ENCODE results near the gene GNL1. TPM values are rescaled to one million over a fixed set of nuclear protein-coding genes. Genes with fewer than 3 reads are reported as not detected.

Gene GNL1
- total RNA-seq, 1 experiment from 2014 or later = 78.4 TPM

DNA sequence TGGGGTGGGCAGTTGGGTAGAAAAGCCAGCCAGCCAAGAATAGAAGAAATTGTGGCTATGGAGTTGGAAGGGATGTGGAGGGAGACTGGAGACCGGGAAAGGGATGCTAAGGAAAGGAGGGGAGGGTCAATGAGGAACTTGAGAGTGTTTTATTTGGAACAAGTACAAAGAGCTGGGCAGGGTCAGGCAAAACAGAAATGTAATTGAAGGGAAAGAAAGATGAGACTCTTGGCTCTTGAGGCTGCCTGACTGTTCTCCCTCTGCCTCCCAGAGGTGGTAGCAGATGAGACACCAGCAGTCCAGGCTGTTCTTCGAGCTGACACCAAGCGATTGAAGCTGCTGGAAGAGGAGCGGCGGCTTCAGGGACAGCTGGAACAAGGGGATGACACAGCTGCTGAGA, 27.6 kb upstream of the GNL1 start:
- Histone ChIP-seq H3K36me3 (replicated peaks; ENCODE audit: control insufficient read depth, insufficient read depth, low read length) (peaks cover 70% of the 10 kb centered on the region), H3K4me3 (ENCODE audit: insufficient read depth, low read depth, low read length) (no peak overlapping the region), H3K27me3 (ENCODE audit: control insufficient read depth, insufficient read depth, low read length) (no peaks in the 10 kb centered on the region)
- DNase-seq = no peak

GRCh38 chr6:30578051-30578450, 21.8 kb upstream of the GNL1 start:
- peaks cover 46% of the 10 kb centered on the region for H3K36me3 ChIP-seq (replicated peaks; ENCODE audit: control insufficient read depth, insufficient read depth, low read length)

DNA sequence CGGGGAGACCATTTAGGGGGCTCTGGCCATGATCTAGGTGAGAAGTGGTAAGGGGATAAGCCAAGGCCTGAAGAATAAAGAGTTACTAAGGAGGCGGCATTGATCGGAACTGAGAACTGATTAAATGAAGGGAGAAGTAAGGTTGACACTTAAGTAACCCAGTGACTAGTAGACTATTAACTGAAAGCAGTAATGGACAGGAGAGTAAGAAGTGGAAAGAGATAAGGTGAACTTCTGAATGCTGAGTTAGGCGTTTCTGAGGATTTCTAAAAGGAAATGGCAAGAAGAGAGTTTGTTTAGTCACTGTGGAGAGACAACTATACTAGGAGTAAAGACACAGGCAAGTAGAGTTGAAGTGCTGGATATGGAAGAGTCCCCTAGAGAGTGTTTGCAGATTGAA, 16.8 kb upstream of the GNL1 start:
- no peak for DNase-seq

More at GRCh38 chr6:30578051-30578450, 21.8 kb upstream of the GNL1 start:
- no peak for DNase-seq
- Histone ChIP-seq H3K4me3 (ENCODE audit: insufficient read depth, low read depth, low read length) (no peak overlapping the region), H3K27me3 (ENCODE audit: control insufficient read depth, insufficient read depth, low read length) (no peaks in the 10 kb centered on the region)

DNA sequence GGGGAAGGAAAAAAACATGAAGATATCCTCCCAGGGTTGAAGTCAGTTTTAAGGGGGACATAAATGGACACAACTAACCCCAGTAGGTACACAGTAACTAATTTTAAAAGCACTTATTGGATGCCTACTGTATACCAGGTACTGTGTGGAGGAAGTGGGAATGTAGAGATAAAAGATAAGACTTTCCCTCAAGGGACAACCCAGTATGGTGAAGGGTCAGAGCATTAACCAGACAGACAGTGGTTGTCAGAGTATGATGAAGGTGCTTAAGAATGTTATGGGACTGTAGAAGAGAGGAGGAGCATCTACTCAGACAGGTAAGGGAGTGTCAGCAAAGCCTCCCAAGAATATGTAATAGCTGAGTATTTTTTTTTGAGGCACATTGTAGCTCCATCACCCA, 15.9 kb upstream of the GNL1 start:
- Histone ChIP-seq H3K27me3 (ENCODE audit: control insufficient read depth, insufficient read depth, low read length) (no peaks in the 10 kb centered on the region; the same call in 1 of the 2 replicates), H3K4me3 (ENCODE audit: insufficient read depth, low read depth, low read length) (peak overlapping the region; percentile 80), H3K36me3 (replicated peaks; ENCODE audit: control insufficient read depth, insufficient read depth, low read length) (peaks cover 7% of the 10 kb centered on the region)
- DNase-seq = no peak

More for the DNA sequence above, 16.8 kb upstream of the GNL1 start:
- H3K36me3 ChIP-seq (replicated peaks; ENCODE audit: control insufficient read depth, insufficient read depth, low read length) = peaks cover 17% of the 10 kb centered on the region
- H3K27me3 ChIP-seq (ENCODE audit: control insufficient read depth, insufficient read depth, low read length) = no peaks in the 10 kb centered on the region; the same call in 1 of the 2 replicates
- no peak overlapping the region for H3K4me3 ChIP-seq (ENCODE audit: insufficient read depth, low read depth, low read length)

DNA sequence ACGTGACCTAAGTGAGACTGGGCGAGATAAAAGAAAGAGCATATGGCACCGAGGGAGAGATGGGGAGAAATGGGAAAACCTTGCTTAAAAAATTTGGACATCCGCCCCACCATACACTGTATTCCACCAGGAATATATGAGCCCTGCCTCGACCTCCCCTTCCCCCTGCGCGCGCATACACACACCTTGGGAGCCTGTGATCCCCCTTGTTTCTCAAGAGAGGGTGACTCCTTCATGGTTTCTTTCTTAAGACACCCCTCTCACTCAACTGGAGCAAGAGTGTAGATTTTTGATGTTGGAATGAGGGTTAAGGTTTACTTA, 15.4 kb upstream of the GNL1 start:
- DNase-seq = no peak
- H3K4me3 ChIP-seq (ENCODE audit: insufficient read depth, low read depth, low read length) = peak overlapping the region; percentile 80

DNA sequence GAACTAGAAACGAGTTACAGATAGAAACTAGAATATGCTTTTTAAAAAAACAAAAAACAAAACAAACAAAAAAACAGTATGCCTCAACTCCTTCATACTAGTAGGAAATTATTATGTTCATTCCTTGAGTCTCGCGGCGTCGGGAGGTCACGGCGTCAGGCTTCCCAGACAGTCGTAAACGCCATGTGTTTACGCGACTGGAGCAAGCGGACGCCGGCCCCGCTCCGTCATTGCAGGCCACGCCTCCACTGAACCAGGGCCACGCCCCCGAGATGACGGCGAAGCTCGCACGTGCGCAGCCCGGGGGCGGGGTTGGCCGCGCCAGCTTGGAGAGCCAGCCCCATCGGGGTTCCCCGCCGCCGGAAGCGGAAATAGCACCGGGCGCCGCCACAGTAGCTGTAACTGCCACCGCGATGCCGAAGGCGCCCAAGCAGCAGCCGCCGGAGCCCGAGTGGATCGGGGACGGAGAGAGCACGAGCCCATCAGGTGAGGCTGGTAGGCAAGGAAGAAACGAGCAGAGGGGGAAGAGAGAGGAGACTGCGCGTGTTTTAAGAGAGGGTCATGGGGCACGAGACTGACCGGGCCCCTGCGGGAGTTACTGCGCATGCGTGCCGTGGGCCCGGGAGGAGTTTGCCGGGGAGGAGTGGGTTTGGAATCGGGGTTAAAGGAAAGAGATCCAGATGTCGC, 14.9 kb upstream of the GNL1 start, which contains the start of gene ABCF1:
Gene ABCF1, plus strand, starts transcription at position 368 of the 687 bp plus-strand sequence. Its CDS starts 46 bp downstream, at position 414.
- peak within 1 kb of the TSS; percentile 80 for H3K4me3 ChIP-seq (ENCODE audit: insufficient read depth, low read depth, low read length)
- no peaks in the 10 kb centered on the region; the same call in 1 of the 2 replicates for H3K27me3 ChIP-seq (ENCODE audit: control insufficient read depth, insufficient read depth, low read length)
- peak; percentile 99 for DNase-seq
- 0 out of 2 replicates have a peak, but pooled peaks cover 1% of the 10 kb centered on the region for H3K36me3 ChIP-seq (replicated peaks; ENCODE audit: control insufficient read depth, insufficient read depth, low read length)

More for the DNA sequence above, 15.4 kb upstream of the GNL1 start:
- Histone ChIP-seq H3K36me3 (replicated peaks; ENCODE audit: control insufficient read depth, insufficient read depth, low read length) (peaks cover 4% of the 10 kb centered on the region), H3K27me3 (ENCODE audit: control insufficient read depth, insufficient read depth, low read length) (no peaks in the 10 kb centered on the region; the same call in 1 of the 2 replicates)

DNA sequence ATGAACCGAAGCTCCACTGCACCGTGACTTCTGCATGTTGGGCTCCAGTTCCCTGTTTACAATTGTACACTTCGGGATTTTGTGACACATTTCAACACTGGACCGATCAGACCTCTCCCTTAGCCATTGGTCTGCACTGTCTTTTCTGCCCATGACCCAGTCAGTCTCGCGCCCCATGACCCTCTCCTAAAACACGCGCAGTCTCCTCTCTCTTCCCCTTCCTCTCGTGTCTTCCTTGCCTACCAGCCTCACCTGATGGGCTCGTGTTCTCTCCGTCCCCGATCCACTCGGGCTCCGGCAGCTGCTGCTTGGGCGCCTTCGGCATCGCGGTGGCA, 14.4 kb upstream of the GNL1 start:
- Histone ChIP-seq H3K36me3 (replicated peaks; ENCODE audit: control insufficient read depth, insufficient read depth, low read length) (0 out of 2 replicates have a peak, but pooled peaks cover 1% of the 10 kb centered on the region), H3K27me3 (ENCODE audit: control insufficient read depth, insufficient read depth, low read length) (no peaks in the 10 kb centered on the region; the same call in 1 of the 2 replicates), H3K4me3 (ENCODE audit: insufficient read depth, low read depth, low read length) (peak overlapping the region; percentile 57)
- peak; percentile 43 for DNase-seq

DNA sequence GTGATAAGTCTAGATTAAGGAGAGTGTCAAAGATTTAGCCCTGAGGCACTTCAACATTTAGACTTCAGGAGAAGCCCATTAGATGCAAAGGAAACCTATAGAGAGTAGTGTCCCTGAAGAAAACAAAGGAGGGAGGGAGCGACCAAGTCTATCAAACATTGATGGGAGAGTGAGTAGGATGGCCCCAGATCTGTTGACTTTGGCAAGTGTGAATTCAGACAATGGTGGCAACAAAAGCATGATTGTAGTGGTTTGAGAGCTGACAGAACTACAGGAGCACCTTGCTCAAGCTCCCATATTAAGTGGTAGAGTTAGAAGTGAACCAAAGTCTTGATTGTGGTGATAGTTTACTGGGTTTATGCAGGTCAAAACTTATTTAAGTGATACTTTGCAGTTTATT, 14.0 kb upstream of the GNL1 start:
- peak overlapping the region; percentile 57; the same call in 1 of the 2 replicates for H3K4me3 ChIP-seq (ENCODE audit: insufficient read depth, low read depth, low read length)
- no peak for DNase-seq
- H3K27me3 ChIP-seq (ENCODE audit: control insufficient read depth, insufficient read depth, low read length) = no peaks in the 10 kb centered on the region; the same call in 1 of the 2 replicates
- H3K36me3 ChIP-seq (replicated peaks; ENCODE audit: control insufficient read depth, insufficient read depth, low read length) = no peaks in the 10 kb centered on the region

- Histone ChIP-seq H3K36me3 (replicated peaks; ENCODE audit: control insufficient read depth, insufficient read depth, low read length) (no peaks in the 10 kb centered on the region; the same call in 1 of the 2 replicates), H3K27me3 (ENCODE audit: control insufficient read depth, insufficient read depth, low read length) (no peaks in the 10 kb centered on the region; the same call in 1 of the 2 replicates), H3K4me3 (ENCODE audit: insufficient read depth, low read depth, low read length) (no peak overlapping the region)
- DNase-seq = no peak
These were observed 12.0 kb upstream of the GNL1 start for GRCh38 chr6:30568245-30568644.

- DNase-seq = no peak
- Histone ChIP-seq H3K27me3 (ENCODE audit: control insufficient read depth, insufficient read depth, low read length) (no peaks in the 10 kb centered on the region; the same call in 1 of the 2 replicates), H3K36me3 (replicated peaks; ENCODE audit: control insufficient read depth, insufficient read depth, low read length) (peaks cover 9% of the 10 kb centered on the region), H3K4me3 (ENCODE audit: insufficient read depth, low read depth, low read length) (no peak overlapping the region)
These were observed 9.5 kb upstream of the GNL1 start for GRCh38 chr6:30565772-30566171.

GRCh38 chr6:30564114-30564513, 7.8 kb upstream of the GNL1 start:
- H3K27me3 ChIP-seq (ENCODE audit: control insufficient read depth, insufficient read depth, low read length) = no peaks in the 10 kb centered on the region
- H3K4me3 ChIP-seq (ENCODE audit: insufficient read depth, low read depth, low read length) = no peak overlapping the region
- no peak for DNase-seq
- peaks cover 9% of the 10 kb centered on the region for H3K36me3 ChIP-seq (replicated peaks; ENCODE audit: control insufficient read depth, insufficient read depth, low read length)

DNA sequence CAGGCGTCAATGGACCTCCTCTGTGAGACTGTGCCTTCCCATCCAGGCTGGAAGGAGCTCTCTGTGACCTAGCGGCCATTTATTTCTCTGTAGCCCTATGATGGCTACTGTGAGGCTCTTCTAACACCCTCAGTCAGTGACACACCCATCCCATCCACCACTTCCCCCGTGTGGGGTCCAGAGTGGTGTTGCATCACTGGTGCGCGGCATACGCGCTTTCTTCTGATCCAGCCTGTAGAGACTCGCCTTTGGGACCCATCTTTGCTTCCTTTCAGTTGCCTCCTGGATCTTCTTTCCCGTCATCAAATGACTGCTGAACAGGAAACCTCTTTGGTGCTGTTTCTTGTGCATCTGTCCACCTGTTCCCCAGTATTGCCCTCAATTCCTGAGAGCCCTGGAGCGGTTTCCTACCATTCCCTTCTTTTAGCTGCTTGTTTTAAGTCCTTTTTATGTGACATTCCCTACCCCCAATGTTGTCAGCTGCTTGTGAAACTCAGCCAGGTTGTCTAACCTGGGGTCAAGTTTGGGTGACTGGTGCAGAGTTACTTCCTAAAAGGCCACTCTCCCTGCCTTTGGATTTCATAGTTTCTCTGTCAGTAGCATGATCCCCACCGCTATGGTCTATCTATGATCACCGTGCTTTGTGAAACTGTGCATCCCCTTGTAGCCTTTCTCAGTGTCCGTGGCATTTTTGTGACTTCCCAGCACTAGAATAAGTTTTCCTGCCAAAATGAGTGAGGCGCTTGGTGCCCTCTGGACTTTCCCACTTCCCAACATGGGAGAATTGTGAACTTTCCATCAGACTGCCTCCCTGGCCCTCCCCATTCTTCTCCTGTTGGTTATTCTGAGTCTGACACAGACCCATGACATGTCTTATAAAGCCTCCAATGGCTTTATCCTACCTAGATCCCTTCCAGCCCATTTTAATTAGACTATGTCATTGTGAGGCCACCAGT, 6.5 kb upstream of the GNL1 start:
- DNase-seq = no peak
- Histone ChIP-seq H3K27me3 (ENCODE audit: control insufficient read depth, insufficient read depth, low read length) (no peaks in the 10 kb centered on the region), H3K4me3 (ENCODE audit: insufficient read depth, low read depth, low read length) (no peak overlapping the region), H3K36me3 (replicated peaks; ENCODE audit: control insufficient read depth, insufficient read depth, low read length) (peaks cover 9% of the 10 kb centered on the region)

- Histone ChIP-seq H3K4me3 (ENCODE audit: insufficient read depth, low read depth, low read length) (no peak overlapping the region), H3K27me3 (ENCODE audit: control insufficient read depth, insufficient read depth, low read length) (no peaks in the 10 kb centered on the region), H3K36me3 (replicated peaks; ENCODE audit: control insufficient read depth, insufficient read depth, low read length) (peaks cover 9% of the 10 kb centered on the region)
- DNase-seq = no peak
These were observed 4.6 kb upstream of the GNL1 start for GRCh38 chr6:30560930-30561329.

GRCh38 chr6:30557683-30557981, 1.3 kb upstream of the GNL1 start:
- H3K27me3 ChIP-seq (ENCODE audit: control insufficient read depth, insufficient read depth, low read length) = no peaks in the 10 kb centered on the region
- DNase-seq = no peak
- H3K4me3 ChIP-seq (ENCODE audit: insufficient read depth, low read depth, low read length) = peak overlapping the region; percentile 75
- peaks cover 21% of the 10 kb centered on the region for H3K36me3 ChIP-seq (replicated peaks; ENCODE audit: control insufficient read depth, insufficient read depth, low read length)
